ENCODE data around the gene GJB3.
A peak's percentile ranks its signal among the peaks of the same experiment; 100 is the strongest.
"Not testable (repeated sequence)": the region's sequence is repeated elsewhere in the genome, so short reads cannot be mapped to it uniquely, and the experiment has no call there.

GJB3 gene

DNA sequence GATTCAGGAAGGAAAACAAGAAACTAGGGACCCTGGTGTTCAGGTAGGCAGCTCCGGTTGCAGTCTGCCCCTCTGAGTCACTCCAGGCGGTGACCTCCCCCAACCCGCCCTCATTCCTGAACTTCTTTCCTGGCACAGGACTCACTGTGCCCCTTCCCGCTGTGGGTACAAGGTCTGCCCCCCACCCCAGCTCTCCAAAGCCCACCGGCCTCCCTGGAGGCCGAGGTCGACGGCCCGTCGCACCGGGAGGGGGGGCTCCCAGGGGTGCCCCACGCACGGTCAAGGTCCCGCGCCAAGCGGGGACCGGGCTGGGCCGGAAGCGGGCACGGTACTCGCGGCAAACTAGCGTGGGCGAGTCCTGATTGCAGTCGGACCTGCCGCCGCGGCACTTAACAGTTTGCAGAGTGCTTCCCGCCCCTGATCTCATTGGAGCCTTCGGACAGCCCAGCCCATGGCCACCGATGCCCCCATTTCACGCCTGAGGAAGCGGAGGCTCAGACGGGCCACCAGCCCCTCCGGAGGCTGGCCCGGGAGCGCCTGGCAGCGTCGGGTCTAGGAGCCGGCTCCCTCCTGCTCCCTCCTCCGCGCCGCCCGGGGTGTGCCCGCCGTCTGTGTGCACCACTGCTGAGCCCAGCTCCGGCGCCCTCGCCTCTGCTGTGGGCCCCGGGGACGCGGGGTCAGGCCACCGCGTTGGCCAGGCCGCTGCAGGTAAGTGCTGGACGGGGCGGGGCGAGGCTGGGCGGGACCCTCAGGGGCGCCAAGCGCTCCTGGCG, at the start of gene GJB3:
GJB3 (plus strand) TSS at position 144 of the 773 bp plus-strand sequence. CDS start 3,549 bp downstream, outside the sequence.
- DNase-seq: no peak

DNA sequence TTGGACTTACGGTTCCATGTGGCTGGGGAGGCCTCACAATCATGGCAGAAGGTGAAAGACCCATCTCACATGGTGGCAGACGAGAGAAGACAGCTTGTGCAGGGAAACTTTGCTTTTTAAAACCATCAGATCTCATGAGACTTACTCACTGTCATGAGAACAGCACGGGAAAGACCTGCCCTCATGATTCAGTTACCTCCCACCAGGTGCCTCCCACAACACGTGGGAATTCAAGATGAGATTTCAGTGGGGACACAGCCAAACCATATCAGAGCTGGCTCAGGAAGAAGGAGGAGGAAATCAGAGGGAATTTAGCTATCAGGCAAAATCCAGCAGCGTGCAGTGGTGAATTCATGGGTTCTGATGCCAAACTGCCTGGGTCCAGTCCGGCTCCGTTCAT, 48.2 kb upstream of the GJB3 start:
- DNase-seq: not testable (repeated sequence)

DNA sequence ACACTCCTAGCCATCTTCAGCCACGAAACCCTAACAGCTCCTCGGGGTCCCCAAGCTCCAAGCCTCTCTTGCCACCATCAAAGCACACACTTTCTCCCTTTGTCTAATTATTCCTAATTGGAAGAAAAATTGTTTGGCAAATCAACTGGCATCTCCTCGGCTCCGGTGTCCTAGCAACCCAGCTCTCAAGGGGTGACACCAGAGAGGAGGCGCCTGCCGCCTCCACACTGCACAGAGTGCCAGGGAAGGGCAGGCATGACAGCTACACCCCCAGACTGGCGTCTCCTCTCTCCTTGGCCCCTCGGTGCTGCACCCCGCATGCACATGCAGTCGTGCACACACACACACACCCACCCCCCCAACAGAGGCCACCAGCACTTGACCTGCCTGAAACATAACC, 44.3 kb upstream of the GJB3 start:
- no peak for DNase-seq

DNA sequence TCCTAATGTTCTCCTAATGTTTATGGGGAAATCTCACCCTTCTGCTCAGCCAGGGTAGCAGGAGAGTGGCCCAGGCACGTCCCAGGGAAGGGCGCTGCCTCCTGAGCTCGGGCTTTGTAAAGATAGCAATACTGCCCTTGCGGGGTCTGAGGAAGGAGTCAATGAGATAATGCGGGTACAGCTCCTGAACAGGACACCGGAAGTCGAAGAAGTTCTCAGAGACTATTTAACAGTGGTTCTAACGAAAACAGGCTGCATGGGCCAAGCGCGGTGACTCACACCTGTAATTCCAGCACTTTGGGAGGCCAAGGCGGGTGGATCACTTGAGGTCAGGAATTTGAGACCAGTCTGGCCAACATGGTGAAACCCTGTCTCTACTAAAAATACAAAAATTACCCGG, 43.8 kb upstream of the GJB3 start:
- not testable (repeated sequence) for DNase-seq

DNA sequence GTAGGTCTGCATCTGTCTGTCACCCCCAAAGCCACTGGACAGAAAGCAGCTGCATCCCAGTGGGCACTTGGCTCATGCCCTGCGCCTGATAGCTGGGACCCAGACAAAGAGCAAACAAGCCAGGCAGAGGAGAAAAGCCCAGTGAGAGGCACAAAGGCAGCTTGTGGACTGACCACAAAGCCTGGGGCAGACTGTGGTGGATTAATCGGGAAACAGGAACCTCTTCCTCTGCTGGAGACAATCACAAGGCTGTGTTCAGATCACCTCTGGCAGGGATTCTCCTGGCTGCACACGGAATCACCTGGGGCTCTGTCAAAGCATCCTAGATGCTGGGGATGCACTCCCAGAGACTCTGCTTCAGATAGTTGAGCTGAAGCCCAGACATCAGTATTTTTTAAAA, 41.4 kb upstream of the GJB3 start:
- DNase-seq: no peak

DNA sequence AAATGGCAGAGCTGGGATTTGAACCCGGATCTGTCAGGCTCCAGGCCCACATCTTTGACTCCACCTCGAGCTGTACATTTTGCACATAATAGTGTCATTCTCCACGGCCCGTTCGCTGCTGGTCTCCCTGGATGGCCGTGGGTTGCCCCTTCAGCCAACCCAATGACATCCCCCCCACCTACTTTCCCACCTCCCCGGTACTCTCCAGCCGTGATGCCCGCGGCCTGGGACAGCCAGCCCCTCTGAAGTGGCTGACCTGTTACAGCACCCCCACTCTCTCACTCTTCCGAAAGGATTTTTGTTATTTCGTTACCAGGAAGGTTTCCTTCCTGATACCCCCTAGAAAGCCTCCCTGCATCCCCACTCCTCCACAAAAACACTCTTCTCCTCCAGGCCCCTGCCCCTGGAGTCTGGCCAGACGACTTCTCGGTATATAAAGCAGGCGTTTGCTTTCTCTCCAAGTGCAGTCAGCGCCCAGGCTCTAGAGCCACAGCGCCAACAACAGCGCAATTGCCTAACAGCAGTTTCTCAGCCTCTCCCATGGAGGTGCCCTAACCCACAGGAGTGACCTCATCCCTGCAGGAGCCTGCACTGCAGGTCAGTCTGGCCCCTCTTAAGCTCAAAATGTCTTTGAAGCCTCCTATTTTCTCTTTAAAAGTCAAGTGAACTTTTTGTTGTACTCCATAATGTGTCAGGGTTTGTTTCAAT, 40.7 kb upstream of the GJB3 start:
- no peak for DNase-seq

DNA sequence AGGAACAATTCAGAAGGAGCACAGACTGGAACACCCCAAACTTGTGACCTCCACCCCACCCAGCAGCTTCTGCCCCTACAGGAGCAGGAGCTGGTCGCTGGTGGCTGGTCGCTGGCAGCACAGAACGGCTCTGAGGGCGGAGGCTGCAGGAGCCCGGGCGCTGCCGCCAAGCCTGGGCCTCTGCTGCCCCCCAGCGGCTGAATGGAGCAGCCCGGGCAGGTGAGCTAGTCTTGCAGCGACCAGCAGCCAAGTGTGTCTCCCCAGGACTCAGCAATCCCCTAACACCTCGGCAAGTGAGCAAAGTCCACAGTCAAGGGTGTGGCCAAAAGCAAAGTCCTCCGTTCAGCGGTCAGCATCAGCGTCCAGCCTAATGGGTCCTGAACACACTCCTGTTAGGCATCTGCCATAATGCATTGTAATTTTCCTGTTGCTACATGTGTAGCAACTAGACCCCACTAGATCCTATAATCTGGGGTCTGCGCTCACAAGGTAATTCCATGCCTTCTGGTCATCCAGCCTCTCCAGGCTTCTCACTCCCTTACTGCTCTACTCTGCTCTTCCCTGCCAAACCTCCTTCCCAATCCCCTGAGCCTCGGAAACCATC, 38.2 kb upstream of the GJB3 start:
- DNase-seq: peak; percentile 2

DNA sequence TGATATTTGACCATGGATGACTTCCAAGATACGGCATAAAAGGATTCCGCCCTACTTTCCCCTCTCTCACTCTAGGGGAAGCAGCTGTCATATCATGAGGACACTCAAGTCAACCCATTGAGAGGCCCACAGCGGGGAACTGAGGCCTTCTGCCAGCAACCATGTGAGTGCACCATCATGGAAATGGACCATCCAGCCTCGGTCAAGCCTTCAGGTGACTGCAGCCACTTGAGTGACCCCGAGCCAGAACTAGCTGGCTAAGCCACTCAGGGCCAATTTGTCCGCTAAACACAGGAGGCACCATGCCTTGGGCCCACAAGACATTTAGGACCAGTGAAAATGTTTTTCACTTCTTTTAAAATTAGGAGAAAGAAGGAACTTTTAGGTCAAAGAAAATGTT, 37.2 kb upstream of the GJB3 start:
- no peak for DNase-seq

DNA sequence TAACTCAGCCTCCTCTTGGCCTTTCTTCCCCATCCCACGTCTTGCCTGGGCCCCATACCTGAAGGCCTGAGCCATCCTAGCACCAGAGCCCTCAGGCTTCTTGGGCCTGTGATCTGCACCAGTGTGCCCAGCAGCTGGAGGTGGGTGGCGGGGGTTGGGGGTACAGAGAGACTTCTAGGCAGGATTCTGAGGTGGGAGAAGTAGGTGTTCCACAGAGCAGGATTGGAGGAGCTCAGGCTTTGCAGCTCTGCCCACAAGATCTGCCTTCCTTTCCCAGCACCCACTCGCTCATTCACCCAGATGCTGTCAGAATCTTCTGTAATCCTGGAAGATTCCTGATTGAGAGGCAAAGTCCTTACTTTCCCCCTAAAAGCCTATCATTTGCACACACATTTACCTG, 36.2 kb upstream of the GJB3 start:
- DNase-seq: no peak

DNA sequence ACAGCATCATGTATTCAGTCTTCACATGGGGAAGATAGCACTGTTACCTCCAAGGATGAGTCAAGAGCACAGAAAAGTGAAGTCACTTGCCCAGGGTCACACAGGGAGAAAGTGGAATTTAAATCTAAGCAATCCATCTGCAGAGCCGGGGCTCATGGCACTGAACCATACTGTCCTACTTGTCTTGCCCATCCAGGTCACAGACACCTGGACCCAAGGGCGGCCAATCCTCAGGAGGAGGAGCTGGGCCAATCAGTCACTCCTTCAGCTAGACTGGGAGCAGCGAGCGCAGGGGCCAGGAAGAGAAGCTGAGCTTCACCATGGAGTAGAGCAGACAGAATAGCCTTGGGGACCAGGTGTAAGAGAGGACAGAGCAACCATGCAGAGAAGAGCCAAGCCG, 35.3 kb upstream of the GJB3 start:
- DNase-seq: no peak

DNA sequence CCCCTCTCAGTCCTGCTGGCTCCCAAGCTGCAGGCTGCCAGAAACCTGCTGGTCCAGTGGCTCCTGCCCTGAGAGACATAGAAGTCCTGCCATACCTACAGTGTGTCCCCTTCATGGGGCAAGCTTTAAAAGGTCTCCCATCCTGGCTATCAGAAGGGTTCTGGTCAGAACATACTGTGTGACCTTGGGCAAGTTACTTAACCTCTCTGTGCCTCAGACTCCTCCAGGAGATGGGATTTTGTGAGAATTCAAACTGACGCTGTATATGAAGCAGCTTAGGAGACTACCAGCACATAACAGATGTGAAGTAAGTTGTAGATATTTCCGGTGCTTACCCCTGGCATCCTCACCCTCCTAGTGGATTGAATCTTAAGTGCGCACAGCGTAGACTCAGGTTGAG, 34.9 kb upstream of the GJB3 start:
- no peak for DNase-seq

DNA sequence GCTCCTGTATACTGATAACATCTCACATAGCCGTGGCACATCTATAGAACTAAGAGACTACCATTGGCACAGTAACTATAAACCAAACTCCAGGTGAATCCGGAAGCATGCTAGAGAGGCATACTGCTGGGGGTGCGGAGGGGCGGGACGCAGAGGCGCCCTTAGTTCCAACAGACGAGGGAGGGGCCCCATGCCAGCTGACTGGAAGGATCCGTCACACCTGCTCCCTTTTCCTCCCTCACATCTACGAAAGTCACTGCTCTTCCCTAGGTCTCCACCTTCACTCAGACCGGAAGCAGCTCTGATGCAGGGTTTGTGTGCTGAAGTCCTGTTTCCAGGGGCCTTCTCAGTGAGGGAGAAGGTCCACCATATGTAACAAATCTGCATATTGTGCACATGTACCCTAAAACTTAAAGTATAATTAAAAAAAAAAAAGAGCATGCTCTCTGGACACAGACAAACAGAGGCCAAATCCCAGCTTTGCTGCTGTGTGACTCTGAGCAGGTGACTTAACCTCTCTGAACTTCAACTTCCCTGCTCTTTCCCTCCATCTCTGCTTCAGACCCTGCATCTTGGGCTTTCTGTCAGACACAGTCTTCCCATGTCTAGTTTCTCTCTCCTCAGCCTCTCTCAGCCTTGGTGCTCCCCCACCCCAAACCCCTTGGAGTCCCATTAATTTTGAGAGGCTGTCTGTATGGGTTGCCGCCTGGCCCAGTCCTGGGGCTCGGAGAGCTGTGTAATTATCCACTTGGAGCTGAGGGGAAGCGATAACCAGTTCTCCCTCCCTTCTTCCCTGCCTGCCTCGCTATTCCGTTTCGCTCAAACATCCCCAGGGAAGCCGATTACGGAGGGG, 34.0 kb upstream of the GJB3 start:
- no peak for DNase-seq

DNA sequence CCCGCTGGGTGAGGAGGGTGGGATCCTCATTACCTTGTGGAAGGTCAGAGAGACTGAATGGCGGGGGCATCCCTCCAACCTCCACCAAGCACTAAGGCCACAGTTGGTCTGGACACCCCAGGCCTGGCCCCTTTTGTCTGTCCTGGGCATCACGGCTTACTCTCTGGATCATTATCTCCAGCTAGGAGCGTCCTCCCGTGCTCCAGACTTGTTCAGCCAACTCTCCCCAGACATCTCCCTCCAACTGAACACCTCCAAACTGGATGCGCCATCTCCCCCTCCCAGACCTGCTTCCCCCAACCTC, 33.4 kb upstream of the GJB3 start:
- DNase-seq: no peak

DNA sequence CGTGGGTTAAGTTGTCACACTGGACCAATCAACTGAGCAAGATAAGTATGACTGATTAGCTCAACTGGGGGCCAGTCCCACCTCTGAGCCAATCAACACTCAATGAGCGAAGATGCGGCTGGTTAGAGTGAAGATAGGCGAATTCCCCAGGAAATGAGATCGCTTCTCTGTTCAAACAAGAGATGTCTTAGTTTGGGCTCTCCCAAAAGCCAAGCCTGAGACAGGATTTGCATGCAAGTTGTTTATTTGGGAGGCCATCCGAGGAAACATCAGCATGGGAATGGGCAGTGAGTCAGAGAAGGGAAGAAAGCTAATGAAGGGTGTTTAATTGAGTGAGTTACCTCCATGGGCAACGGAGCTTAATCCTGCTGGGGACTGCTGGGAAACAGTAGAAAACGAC, 31.0 kb upstream of the GJB3 start:
- DNase-seq: no peak

DNA sequence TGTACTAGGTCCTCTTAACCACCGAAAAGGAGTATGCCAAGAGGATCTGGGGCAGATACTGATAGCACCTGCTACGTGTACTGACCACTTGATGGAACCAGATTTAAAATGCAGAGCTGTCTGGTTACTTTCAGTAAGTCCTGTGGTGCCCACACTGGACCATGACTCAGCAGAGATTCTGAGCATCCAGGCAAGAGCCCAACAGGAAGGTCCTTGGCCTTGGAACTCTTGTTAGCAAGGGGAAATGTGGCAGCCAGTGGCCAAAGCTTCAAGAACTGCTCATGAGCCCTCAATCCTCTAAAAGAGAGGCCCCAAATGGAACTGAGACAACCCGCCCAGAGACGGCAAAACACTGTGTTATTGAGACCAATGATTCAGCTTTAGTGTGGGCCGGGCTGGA, 30.4 kb upstream of the GJB3 start:
- DNase-seq: no peak

DNA sequence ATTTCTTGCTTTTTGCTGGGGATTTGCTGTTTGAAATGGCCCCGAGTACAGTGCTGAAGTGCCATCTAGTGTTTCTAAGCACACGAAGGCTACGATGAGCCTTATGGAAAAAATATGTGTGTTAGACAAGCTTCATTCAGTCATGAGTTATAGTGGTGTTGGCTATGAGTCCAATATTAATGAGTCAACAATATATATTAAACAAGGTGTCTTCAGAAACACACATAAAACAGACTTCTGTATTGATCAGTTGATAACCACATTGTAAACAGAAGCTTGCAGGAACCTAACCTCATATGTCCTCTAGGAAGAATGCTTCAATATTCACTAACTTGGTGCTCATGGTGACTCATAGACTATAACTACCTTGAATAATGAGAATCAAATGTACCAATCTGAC, 27.9 kb upstream of the GJB3 start:
- no peak for DNase-seq

DNA sequence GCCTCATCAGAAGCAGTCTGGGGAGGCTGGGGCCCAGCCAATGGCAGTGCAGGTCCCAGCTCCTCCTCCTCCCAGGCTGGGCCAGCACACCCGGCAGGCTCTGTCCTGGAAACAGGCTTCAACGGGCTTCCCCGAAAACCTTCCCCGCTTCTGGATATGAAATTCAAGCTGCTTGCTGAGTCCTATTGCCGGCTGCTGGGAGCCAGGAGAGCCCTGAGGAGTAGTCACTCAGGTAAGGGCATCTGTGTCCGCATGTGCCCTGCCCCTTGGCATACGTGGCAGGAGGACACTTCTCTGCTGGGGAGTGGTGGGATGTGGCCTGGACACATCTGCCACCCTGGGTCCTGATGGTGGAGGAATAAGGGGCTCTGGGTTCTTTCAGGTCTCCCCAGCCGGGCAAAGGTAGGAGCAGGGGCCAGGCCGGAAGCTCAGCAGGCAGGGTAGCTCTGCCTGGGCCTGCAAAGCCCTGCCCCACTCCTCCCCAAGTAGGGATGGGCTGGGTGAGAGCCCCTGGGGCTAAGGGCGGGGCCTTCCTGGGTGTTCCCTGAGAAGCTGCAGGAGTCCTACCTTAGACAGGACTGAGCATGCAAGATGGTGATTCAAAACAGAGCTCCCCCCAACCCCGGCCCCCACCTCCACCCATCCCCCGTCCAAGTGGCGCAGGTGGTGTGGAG, 25.9 kb upstream of the GJB3 start, which contains the start of gene GJB5:
GJB5 (plus strand) TSS at position 84 of the 674 bp plus-strand sequence. CDS start 2,284 bp downstream, outside the sequence.
- DNase-seq: no peak

DNA sequence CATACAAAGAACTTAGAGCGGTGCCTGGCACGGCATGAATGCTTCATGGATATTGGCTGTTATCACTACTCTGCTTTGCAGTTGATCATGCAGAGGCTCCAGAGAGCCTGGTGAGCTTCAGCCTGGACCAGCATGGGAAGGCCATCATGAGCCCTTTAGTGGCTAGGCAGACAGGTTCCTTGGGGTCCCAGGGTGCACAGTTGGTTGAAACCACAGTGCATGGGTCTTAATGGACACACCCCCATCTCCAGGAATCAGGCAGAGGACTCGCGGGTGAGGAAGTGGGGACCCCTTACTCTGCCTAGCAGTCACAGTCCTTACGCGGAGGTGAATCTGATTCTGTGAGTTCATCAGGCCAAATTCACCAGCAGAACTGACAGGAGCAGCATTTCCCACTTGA, 25.1 kb upstream of the GJB3 start:
- no peak for DNase-seq

DNA sequence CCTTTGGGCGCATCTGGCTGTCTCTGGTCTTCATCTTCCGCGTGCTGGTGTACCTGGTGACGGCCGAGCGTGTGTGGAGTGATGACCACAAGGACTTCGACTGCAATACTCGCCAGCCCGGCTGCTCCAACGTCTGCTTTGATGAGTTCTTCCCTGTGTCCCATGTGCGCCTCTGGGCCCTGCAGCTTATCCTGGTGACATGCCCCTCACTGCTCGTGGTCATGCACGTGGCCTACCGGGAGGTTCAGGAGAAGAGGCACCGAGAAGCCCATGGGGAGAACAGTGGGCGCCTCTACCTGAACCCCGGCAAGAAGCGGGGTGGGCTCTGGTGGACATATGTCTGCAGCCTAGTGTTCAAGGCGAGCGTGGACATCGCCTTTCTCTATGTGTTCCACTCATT, 23.6 kb upstream of the GJB3 start:
- DNase-seq: no peak

DNA sequence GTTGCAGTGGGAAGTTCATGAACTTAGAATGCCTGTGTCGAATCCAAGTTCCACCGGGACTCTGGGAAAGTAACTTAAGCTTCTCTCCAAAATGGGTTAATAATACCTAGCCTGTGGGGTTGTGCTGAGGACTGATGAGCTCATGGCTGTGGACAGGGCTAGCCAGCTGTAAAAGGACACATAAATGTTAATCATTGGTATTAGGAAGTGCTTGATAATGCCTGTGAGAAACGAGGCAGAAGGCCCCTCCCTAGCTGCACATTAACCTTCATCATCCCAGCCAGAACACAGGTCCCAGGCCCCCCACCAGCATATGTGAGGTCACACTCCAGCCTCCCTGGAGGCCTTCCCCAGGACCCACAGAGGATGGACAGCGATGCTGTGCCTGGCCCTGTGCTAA, 22.3 kb upstream of the GJB3 start:
- DNase-seq: no peak

DNA sequence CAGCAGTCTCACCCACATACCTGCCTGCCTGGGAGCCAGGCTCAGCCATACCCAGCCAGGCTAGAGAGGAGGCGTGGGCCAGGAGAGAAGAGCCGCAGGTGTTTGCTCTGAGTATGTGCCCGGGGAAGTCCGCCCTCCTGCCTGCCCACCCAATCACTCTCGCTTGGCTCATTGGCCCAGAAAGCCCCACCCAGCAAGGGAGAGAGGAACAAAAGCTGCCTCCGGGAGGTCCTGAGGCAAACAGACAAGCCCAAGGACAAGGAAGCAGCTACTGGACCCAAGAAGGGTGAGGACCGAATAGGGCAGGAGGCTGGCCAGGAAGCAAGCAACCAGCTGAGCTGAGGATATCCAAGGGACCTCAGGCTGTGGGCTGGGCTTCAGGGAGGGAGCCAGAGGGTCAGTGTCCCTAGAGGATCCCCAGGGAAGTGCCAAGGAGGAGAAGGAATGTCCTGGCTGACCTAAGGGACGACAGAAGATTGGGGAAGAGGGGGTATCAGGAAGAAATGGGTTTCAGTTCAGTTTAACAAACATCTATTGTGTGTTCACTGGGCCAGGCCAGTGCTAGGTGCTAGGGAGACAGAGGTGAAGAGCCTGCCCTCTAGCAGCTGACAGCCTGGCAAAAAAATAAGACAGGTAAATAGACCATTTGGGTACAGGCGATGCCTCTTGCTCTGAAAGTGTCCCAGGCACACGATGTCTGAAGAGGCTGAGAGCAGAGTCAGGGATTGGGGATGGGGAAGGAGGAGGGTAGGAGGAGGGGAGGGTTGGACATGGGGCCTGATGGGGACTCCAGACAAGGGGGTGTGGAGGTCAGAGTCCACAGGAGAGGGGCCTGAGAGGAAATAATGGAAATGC, 21.3 kb upstream of the GJB3 start, which contains the start of gene GJB4:
GJB4 (plus strand) TSS at position 238 of the 855 bp plus-strand sequence. CDS start 1,515 bp downstream, outside the sequence.
- DNase-seq: no peak

Measured in NCI-H524 treated with DMSO at 0.1 percent for 48 hours (cell line).